ENCODE results near the gene RHOA. TPM values are rescaled to one million over a fixed set of nuclear protein-coding genes. Genes with fewer than 3 reads are reported as not detected.
A peak's percentile ranks its signal among the peaks of the same experiment; 100 is the strongest.

Gene RHOA
- total and polyA plus RNA-seq, 10 of the 15 experiments (the other 5 are each of a cell fraction or from before 2014, with no cell fraction given): 246 to 1,049 (median 515) TPM

GRCh38 chr3:49397470-49397869, 14.3 kb downstream of the RHOA start:
- peaks cover 6% of the 10 kb centered on the region for H4K20me1 ChIP-seq (ENCODE audit: control insufficient read depth, insufficient read depth)
- H2AFZ ChIP-seq (ENCODE audit: control insufficient read depth, low read depth, low read length): no peak overlapping the region
- SMC1A ChIA-PET (ENCODE audit: uncharacterized antibody, unreplicated experiment): interaction anchor here (0.9 to 1.2 kb wide), 3 partner anchors 8 to 58 kb away, joined by 3 to 5 read pairs (median 3); partner anchors contain the start of gene USP4
- peaks cover 14% of the 10 kb centered on the region for H3K4me1 ChIP-seq (ENCODE audit: control insufficient read depth, insufficient read depth, low read length)
- H3K79me2 ChIP-seq (ENCODE audit: control insufficient read depth, insufficient read depth, low read length): peaks cover 84% of the 10 kb centered on the region
- CTCF ChIA-PET: interaction anchor here (0.8 to 1.0 kb wide), 3 partner anchors 11 to 52 kb away, joined by 3 read pairs; no protein-coding TSS in a partner anchor
- no peaks in the 10 kb centered on the region for H3K27me3 ChIP-seq (replicated peaks in 1 of 2; ENCODE audit: control insufficient read depth in 2 of 2, insufficient read depth in 2 of 2, low read length in 1 of 2)
- ATAC-seq (peak; percentile 89), DNase-seq (ENCODE audit: low read depth, low spot score) (no peak), FAIRE-seq (peak; percentile 84)
- in situ Hi-C loops (cut with MboI) (no loop called here), intact Hi-C loops (cut with micrococcal nuclease; ENCODE audit: unreplicated experiment) (no loop called here)
- no peak overlapping the region for H3K4me2 ChIP-seq (ENCODE audit: control insufficient read depth, insufficient read depth)
- POLR2A ChIA-PET: interaction anchor here (1.2 kb wide), 1 partner anchor 9 kb away, joined by 3 read pairs; no protein-coding TSS in a partner anchor
- H3K9me3 ChIP-seq (replicated peaks; ENCODE audit: control insufficient read depth, insufficient read depth, low read length): no peaks in the 10 kb centered on the region
- no peak overlapping the region for H3K4me3 ChIP-seq
- peaks cover 7 to 12% of the 10 kb centered on the region in 2 experiments; a peak in 3 of 4 replicates for H3K36me3 ChIP-seq (ENCODE audit: control insufficient read depth in 2 of 2, insufficient read depth in 2 of 2, low read length in 1 of 2)
- TSS peak; percentile 7 for BruUV-seq (replicated peaks)
- WGBS (ENCODE audit: insufficient coverage, insufficient replicate concordance, low lambda C conversion rate, missing lambda C conversion rate): 50% methylated on average over 4 of the region's 4 CpGs
- no peak overlapping the region for H3K9ac ChIP-seq (ENCODE audit: control insufficient read depth, insufficient read depth, low read length)
- RAD21 ChIA-PET (ENCODE audit: unreplicated experiment): no interaction called here
- H3K27ac ChIP-seq (ENCODE audit: control insufficient read depth, insufficient read depth): no peak overlapping the region
- no peak for TF ChIP-seq GATAD2B (conservative IDR thresholded peaks at IDR 0.05; ENCODE audit: low read depth)
- TF ChIP-seq RB1 (IDR thresholded peaks at IDR 0.05; ENCODE audit: borderline replicate concordance): no peak
- no peak for TF ChIP-seq HSF1 (IDR thresholded peaks at IDR 0.05; ENCODE audit: low read depth, low read length)
- no peak for TF ChIP-seq PML (IDR thresholded peaks at IDR 0.05; ENCODE audit: low read length)
- no peak; the same call in 1 of the 2 replicates for TF ChIP-seq USF2 (IDR thresholded peaks at IDR 0.05; ENCODE audit: borderline replicate concordance, low read depth, low read length)
- TF ChIP-seq HCFC1 (IDR thresholded peaks at IDR 0.05; ENCODE audit: low read length): peak; percentile 72
- peak; percentile 69 for TF ChIP-seq SIX5 (IDR thresholded peaks at IDR 0.05; ENCODE audit: low read depth, low read length, severe bottlenecking)
- no peak for TF ChIP-seq EED (IDR thresholded peaks at IDR 0.05; ENCODE audit: low read depth)
- TF ChIP-seq KDM1A (IDR thresholded peaks at IDR 0.05; ENCODE audit: borderline replicate concordance): no peak
- 0 out of 2 replicates have a peak, but pooled peaks have one; percentile 45 for TF ChIP-seq RAD51 (IDR thresholded peaks at IDR 0.05)
- TF ChIP-seq MLLT1 (IDR thresholded peaks at IDR 0.05): no peak
- TF ChIP-seq BCL3 (IDR thresholded peaks at IDR 0.05; ENCODE audit: borderline replicate concordance, insufficient read depth, low read depth, low read length, poor library complexity, severe bottlenecking): no peak
- no peak for TF ChIP-seq REST (IDR thresholded peaks at IDR 0.05; ENCODE audit: low read depth, low read length)
